Muscle of arm (tissue), 12 donors: Measurements from ENCODE around the gene PLA2G15. TPM values are rescaled to one million over a fixed set of nuclear protein-coding genes. Genes with fewer than 3 reads are reported as not detected.
A peak's percentile ranks its signal among the peaks of the same experiment; 100 is the strongest.

ENCODE experiments used
- DNase-seq: peaks from one replicate; pipeline ENCODE4 v3.0.0-alpha.2; 2013
- polyA plus RNA-seq, 12 donors: library from polyadenylated mRNA; unstranded; fragments of 120-200 nt; gene quantifications; one replicate each; pipeline ENCODE4 v1.2.1, GENCODE V29; 2013; ENCODE audit not compliant: insufficient read length in 12 of 12

Gene PLA2G15
- polyA plus RNA-seq, 12 donors = 14.3 to 42.3 (median 27.0) TPM; not detected in 1

DNA sequence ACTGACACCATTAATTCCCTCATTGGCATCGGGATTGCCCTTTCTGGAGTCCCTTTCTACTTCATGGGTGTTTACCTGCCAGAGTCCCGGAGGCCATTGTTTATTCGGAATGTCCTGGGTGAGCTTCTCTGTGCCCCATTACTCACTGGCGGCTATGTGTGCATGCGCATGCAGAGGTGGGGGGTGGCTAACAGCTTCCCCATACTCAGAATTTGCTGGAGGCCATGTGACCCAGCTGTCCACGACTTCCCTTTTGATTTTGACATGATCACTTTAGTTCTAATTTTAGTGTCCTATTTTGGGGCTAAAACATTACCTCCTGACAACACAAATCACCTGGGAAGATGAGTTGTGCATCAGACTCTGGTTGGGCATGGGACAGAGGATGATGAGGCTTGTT lies 51.5 kb downstream of the PLA2G15 start:
- no peak for DNase-seq

DNA sequence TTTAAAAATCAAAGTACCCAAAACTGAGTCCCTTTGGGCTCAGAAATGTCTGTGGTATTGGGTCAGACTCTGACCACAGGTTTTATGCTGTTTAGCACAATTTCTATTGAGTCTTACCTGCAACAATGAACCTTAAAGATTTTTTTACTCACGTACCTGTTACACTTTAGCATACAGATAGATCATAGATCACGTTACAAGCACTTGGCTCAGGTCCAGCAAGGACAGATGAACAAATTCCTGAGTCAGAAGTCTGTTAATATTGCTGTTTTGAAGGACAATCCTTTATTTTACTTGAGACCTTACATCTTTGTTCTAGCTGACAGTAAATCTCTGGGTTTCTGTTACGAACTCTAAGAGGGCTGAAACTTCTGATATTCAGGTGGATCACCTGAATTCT lies 52.7 kb downstream of the PLA2G15 start:
- no peak for DNase-seq

- no peak for DNase-seq
These were observed 53.1 kb downstream of the PLA2G15 start for GRCh38 chr16:68298312-68298711.

- DNase-seq = peak; percentile 23
These were observed 53.9 kb downstream of the PLA2G15 start for GRCh38 chr16:68298907-68299561.

DNA sequence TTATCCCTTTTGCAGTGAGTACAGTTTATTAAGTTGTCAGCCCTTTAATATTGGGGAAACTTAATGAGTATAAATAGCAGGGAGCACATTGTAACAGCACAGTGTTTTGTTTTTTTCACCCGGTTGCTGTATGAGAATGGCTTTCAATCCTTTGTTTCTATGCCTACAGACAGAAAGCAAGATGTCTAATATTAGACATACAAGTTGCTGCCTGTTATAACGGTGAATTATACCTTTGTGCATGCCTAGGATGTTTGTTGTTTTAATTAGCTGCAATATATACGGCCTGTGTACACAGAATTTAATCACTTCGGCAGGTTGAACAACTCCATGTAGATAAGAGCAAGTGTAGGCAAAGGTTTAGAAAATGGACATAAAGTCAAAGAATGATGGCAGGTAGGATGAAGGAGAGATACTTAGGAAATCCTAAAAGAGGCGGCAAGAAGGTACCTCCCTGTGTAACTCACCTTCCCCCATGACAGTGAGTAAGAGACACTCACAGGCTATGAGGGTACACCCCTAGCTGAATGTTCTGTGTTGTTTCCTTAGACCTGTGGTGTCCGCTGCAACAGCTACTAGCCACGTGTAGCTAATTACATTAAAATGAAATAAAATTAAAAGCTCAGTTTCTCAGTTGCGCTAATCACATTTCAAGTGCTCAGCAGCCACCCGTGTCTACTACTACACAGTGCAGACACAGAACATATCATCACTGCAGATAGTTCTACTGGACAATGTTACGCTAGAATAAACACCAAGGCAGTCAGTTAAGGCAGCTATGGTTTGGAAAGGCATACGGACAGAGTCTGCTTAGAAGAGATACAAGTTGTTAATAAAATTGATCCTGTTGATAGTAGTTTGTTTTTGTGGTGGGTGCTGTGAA lies 54.6 kb downstream of the PLA2G15 start:
- DNase-seq = no peak

GRCh38 chr16:68300734-68301459 lies 55.7 kb downstream of the PLA2G15 start:
- no peak for DNase-seq

DNA sequence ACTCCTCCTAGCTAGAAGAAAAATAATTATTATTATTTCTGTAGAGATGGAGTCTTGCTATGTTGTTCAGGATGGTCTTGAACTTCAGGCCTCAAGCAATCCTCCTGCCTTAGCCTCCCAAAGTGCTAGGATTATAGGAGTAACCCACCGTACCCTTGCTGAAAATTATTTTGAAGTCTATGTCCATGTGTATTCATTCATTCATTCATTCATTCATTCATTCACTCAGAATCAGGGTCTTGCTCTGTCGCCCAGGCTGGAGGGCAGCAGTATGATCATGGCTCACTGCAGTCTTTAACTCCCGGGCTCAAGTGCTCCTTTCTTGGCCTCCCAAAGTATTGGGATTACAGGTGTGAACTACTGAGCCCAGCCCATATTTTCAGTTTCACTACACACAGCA lies 61.5 kb downstream of the PLA2G15 start:
- DNase-seq = no peak

DNA sequence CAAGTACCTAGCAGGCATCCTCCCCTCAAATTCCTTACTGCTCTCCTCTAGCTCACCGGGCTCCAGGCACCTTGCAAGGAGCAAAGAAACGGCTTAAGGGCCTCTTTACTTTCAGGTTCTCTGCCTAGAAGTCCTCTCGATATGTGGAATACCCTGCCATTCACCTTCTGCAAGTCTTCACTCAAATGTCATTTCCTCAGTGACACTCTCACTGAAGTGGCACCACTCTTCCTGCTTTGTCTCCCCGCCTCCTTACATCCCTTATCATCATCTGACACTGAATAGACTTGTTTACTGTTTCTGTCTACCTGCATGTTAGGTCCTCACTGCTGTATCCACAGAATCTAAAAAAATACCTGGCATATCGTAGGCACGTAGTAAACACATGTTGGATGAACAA lies 64.6 kb downstream of the PLA2G15 start:
- DNase-seq = no peak

DNA sequence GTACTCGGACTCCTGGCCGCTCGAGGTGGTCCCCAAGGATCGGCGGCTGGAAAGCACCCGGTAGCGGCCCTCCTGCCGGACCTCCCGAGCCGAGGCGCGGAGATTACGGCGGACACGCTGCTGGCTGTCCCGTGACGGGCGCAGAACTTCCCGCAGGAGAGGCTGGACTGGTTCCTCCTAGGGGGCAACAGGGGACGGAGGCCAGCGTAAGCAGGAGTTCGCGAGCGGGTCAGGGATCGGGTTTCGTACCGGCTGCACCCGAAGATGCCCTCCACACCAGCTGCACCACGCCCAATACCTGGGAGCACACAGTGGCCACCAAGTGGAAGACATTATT lies 65.2 kb downstream of the PLA2G15 start:
- DNase-seq = no peak

Other genes starting within 250 kb of the PLA2G15 start
- gene DPEP2, start 245.9 kb upstream of the PLA2G15 start, polyA plus RNA-seq = 1 to 10 TPM in 6 of 12 donors, under 1 TPM in 4, not detected in 2; 0.63 to 2.2 (median 1.3) TPM
- not detected for gene DPEP2NB, start 229.5 kb upstream of the PLA2G15 start, polyA plus RNA-seq
- gene DDX28, start 222.1 kb upstream of the PLA2G15 start, polyA plus RNA-seq = 1 to 10 TPM in 10 of 12 donors, not detected in 2; 3.7 to 6.5 (median 5.3) TPM
- 10 to 100 TPM in 7 of 12 donors, 1 to 10 TPM in 3, not detected in 2; 9.8 to 13.9 (median 11.8) TPM for gene DUS2, start 222.1 kb upstream of the PLA2G15 start, polyA plus RNA-seq
- 10 to 100 TPM in 11 of 12 donors, not detected in 1; 28.3 to 34.3 (median 30.7) TPM for gene NFATC3, start 160.0 kb upstream of the PLA2G15 start, polyA plus RNA-seq
- 10 to 100 TPM in 1 of 12 donors, 1 to 10 TPM in 4, under 1 TPM in 6, not detected in 1; 0.31 to 31.4 (median 0.78) TPM for gene ESRP2, start 9.2 kb upstream of the PLA2G15 start, polyA plus RNA-seq
- gene SLC7A6, start 19.2 kb downstream of the PLA2G15 start, polyA plus RNA-seq = 10 to 100 TPM in 6 of 12 donors, 1 to 10 TPM in 5, not detected in 1; 5.5 to 21.5 (median 10.1) TPM
- gene SLC7A6OS, start 65.6 kb downstream of the PLA2G15 start, polyA plus RNA-seq = 10 to 100 TPM in 11 of 12 donors, not detected in 1; 12.2 to 20.1 (median 15.1) TPM
- 10 to 100 TPM in 11 of 12 donors, not detected in 1; 33.0 to 56.0 (median 40.2) TPM for gene PRMT7, start 65.6 kb downstream of the PLA2G15 start, polyA plus RNA-seq
- 10 to 100 TPM in 1 of 12 donors, 1 to 10 TPM in 4, under 1 TPM in 6, not detected in 1; 0.59 to 18.6 (median 0.85) TPM for gene SMPD3, start 203.1 kb downstream of the PLA2G15 start, polyA plus RNA-seq